ENCODE results near the gene ITPRID1.

GRCh38 chr7:31613604-31614003, 99.7 kb downstream of the ITPRID1 start:
- TF ChIP-seq BCOR (IDR thresholded peaks at IDR 0.05) = no peak
- TF ChIP-seq ZBED1 (IDR thresholded peaks at IDR 0.05) = no peak
- TF ChIP-seq CHD1 (IDR thresholded peaks at IDR 0.05; ENCODE audit: low read length) = no peak
- no peak for TF ChIP-seq CHD2 (IDR thresholded peaks at IDR 0.05; ENCODE audit: low read depth, low read length)
- TF ChIP-seq CTCF (IDR thresholded peaks at IDR 0.05 in 2 of 3, conservative IDR thresholded peaks at IDR 0.05 in 1 of 3; ENCODE audit: insufficient read depth in 2 of 3, low read depth in 1 of 3, low read length in 3 of 3) = no peak
- TF ChIP-seq EZH2 (IDR thresholded peaks at IDR 0.05; ENCODE audit: borderline replicate concordance, low read depth, low read length) = no peak
- no peak for TF ChIP-seq FOXJ3 (CRISPR knock-in tag; IDR thresholded peaks at IDR 0.05)
- no peak for TF ChIP-seq ZNF699 (CRISPR knock-in tag; IDR thresholded peaks at IDR 0.05; ENCODE audit: insufficient replicate concordance)
